ENCODE results near the gene HYDIN. TPM values are rescaled to one million over a fixed set of nuclear protein-coding genes. Genes with fewer than 3 reads are reported as not detected.

The HYDIN gene
- total RNA-seq, 1 donor from 2014 or later, result 1.2 TPM

- intact Hi-C loops (cut with DNase I), result loop anchor here (10.0 kb wide), 1 partner anchor 664 kb away; the partner anchor contains the start of gene ZNF23
Observed at GRCh38 chr16:70800781-70801480, 429.6 kb downstream of the HYDIN start, which contains the start of gene VAC14. Gene VAC14, minus strand, starts transcription at chr16:70801158. Its CDS starts 258 bp downstream, at chr16:70800900.

DNA sequence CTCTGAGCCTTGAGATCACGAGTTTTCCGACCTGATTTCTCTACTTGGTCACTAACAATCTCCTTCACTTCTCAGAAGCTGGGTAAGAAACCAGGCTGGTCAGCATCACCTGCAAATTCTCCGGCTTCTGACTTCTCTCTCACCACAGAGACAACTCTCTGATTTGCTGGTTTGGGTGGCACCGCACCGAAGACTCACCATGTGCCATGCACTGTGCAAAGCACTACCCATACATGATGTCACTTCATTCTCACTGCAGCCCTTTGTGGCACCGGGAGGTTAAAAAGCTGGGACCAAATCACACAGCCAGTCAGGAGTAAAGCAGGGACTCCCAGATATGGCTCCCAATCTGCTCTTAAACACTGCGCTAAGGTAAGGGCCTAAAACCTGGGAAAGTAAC lies 430.2 kb downstream of the HYDIN start:
- peak overlapping the region; percentile 90 to 98 for H3K4me3 ChIP-seq
- TF ChIP-seq, protein P1, sequence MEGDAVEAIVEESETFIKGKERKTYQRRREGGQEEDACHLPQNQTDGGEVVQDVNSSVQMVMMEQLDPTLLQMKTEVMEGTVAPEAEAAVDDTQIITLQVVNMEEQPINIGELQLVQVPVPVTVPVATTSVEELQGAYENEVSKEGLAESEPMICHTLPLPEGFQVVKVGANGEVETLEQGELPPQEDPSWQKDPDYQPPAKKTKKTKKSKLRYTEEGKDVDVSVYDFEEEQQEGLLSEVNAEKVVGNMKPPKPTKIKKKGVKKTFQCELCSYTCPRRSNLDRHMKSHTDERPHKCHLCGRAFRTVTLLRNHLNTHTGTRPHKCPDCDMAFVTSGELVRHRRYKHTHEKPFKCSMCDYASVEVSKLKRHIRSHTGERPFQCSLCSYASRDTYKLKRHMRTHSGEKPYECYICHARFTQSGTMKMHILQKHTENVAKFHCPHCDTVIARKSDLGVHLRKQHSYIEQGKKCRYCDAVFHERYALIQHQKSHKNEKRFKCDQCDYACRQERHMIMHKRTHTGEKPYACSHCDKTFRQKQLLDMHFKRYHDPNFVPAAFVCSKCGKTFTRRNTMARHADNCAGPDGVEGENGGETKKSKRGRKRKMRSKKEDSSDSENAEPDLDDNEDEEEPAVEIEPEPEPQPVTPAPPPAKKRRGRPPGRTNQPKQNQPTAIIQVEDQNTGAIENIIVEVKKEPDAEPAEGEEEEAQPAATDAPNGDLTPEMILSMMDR (IDR thresholded peaks at IDR 0.05), result no peak
- peaks cover 9 to 10% of the 10 kb centered on the region in 2 donors for H3K4me1 ChIP-seq
- no peak overlapping the region for H3K27ac ChIP-seq
- H3K36me3 ChIP-seq, result no peaks in the 10 kb centered on the region
- intact Hi-C loops (cut with DNase I), result loop anchor here (10.0 kb wide), 1 partner anchor 664 kb away; the partner anchor contains the start of gene ZNF23
- H3K27me3 ChIP-seq, result no peaks in the 10 kb centered on the region
- H3K9me3 ChIP-seq, result no peaks in the 10 kb centered on the region
- no peak for DNase-seq (ENCODE audit: low spot score in 2 of 2)

More at GRCh38 chr16:70800781-70801480, 429.6 kb downstream of the HYDIN start, which contains the start of gene VAC14:
- Histone ChIP-seq H3K36me3 (no peaks in the 10 kb centered on the region), H3K4me3 (peak within 1 kb of the TSS; percentile 90 to 98), H3K4me1 (peaks cover 9 to 10% of the 10 kb centered on the region in 2 donors), H3K27me3 (no peaks in the 10 kb centered on the region), H3K27ac (peak within 1 kb of the TSS in 1 of 2 donors; percentile 49), H3K9me3 (no peaks in the 10 kb centered on the region)
- TF ChIP-seq, protein P1 (IDR thresholded peaks at IDR 0.05), result no peak
- peak; percentile 66 to 96 for DNase-seq (ENCODE audit: low spot score in 2 of 2)

DNA sequence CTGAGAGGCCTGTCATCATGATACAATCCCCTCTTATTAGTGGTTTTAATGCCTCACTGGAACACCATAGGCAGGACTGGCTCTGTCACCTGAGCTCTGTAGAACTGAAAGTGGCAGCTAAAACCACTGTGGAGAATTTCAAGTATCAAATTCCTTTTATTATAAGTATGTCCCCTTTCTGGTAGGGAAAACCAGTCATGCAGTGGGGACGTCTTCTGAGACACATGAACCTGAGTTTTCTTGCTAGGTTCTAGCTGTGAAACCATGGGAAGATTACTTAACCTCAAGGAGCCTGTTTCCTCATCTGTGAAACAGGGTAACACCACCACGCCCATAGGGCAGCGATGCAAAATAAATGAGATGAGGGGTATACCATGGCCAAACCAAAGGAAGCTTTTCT lies 434.2 kb downstream of the HYDIN start:
- intact Hi-C loops (cut with DNase I), result no loop called here
- Histone ChIP-seq H3K4me3 (no peak overlapping the region), H3K9me3 (no peaks in the 10 kb centered on the region), H3K27ac (no peak overlapping the region), H3K36me3 (no peaks in the 10 kb centered on the region), H3K4me1 (peaks cover 9 to 10% of the 10 kb centered on the region in 2 donors), H3K27me3 (no peaks in the 10 kb centered on the region)
- TF ChIP-seq, protein P1 (IDR thresholded peaks at IDR 0.05), result no peak
- DNase-seq (ENCODE audit: low spot score in 2 of 2), result no peak

GRCh38 chr16:70795296-70795912 lies 435.1 kb downstream of the HYDIN start:
- intact Hi-C loops (cut with DNase I), result no loop called here
- Histone ChIP-seq H3K36me3 (no peaks in the 10 kb centered on the region), H3K9me3 (no peaks in the 10 kb centered on the region), H3K27ac (no peak overlapping the region), H3K4me3 (no peak overlapping the region), H3K4me1 (peaks cover 7 to 8% of the 10 kb centered on the region in 2 donors), H3K27me3 (no peaks in the 10 kb centered on the region)
- TF ChIP-seq, protein P1 (IDR thresholded peaks at IDR 0.05), result no peak
- no peak for DNase-seq (ENCODE audit: low spot score in 2 of 2)

GRCh38 chr16:70793851-70794502 lies 436.5 kb downstream of the HYDIN start:
- H3K27me3 ChIP-seq, result no peaks in the 10 kb centered on the region
- no peaks in the 10 kb centered on the region for H3K9me3 ChIP-seq
- H3K4me3 ChIP-seq, result no peak overlapping the region
- no peaks in the 10 kb centered on the region for H3K36me3 ChIP-seq
- TF ChIP-seq, protein P1 (IDR thresholded peaks at IDR 0.05), result no peak
- no peaks in the 10 kb centered on the region for H3K4me1 ChIP-seq
- no peak for DNase-seq (ENCODE audit: low spot score in 2 of 2)
- intact Hi-C loops (cut with DNase I), result no loop called here
- no peak overlapping the region for H3K27ac ChIP-seq
